HG03378 (cell line): ENCODE measurements around the gene SAE1.

Experiments
- ATAC-seq: cut with Tn5 transposase; IDR thresholded peaks from one replicate; pipeline ENCODE4 v1.9.1; 2021; ENCODE audit warnings: mild to moderate bottlenecking, moderate library complexity; ENCODE audit not compliant: unreplicated experiment

The SAE1 gene

GRCh38 chr19:47258895-47259555 is 128.4 kb downstream of the SAE1 start:
- no peak for ATAC-seq
